Heart left ventricle (tissue), 16 donors: ENCODE measurements around the gene SHFL. TPM values are rescaled to one million over a fixed set of nuclear protein-coding genes. Genes with fewer than 3 reads are reported as not detected.
A peak's percentile ranks its signal among the peaks of the same experiment; 100 is the strongest.

ENCODE experiments used
- ATAC-seq, 4 donors: fragments of 200-7000 bp; cut with Tn5 transposase; one replicate each; pipeline ENCODE4 v1.9.1; 2020 to 2022; ENCODE audit warnings: moderate library complexity in 4 of 4, mild to moderate bottlenecking in 3 of 4, moderate number of reproducible peaks in 1 of 4
- DNase-seq, 5 donors: peaks; one replicate each; pipeline ENCODE4 v3.0.0-alpha.2; 2020
- H3K27ac ChIP-seq, 12 donors: fragments of 200-600 bp; sonication (generic) in 4 of 12; one replicate each; pipeline versions ENCODE4 v1.5.0 to v1.8.0; 2016 to 2022; ENCODE audit warnings: mild to moderate bottlenecking in 2 of 12
- H3K27me3 ChIP-seq, 9 donors: fragments of 200-600 bp; sonication (generic) in 2 of 9; one replicate each; pipeline versions ENCODE4 v1.5.1 to v1.8.0; 2016 to 2022; ENCODE audit warnings: mild to moderate bottlenecking in 3 of 9
- H3K36me3 ChIP-seq, 9 donors: fragments of 200-600 bp; sonication (generic) in 2 of 9; one replicate each; pipeline versions ENCODE4 v1.5.0 to v1.8.0; 2018 to 2022; ENCODE audit warnings: mild to moderate bottlenecking in 2 of 9
- H3K4me1 ChIP-seq, 12 donors: fragments of 200-600 bp; sonication (generic) in 4 of 12; one replicate each; pipeline versions ENCODE4 v1.5.0 to v1.8.0; 2016 to 2022; ENCODE audit warnings: mild to moderate bottlenecking in 3 of 12
- H3K4me3 ChIP-seq, 12 donors: fragments of 200-600 bp; sonication (generic) in 4 of 12; one replicate each; pipeline versions ENCODE4 v1.5.0 to v1.8.0; 2017 to 2022; ENCODE audit warnings: mild to moderate bottlenecking in 9 of 12, moderate library complexity in 4 of 12
- H3K9me3 ChIP-seq, 12 donors: fragments of 200-600 bp; sonication (generic) in 4 of 12; one replicate each; pipeline versions ENCODE4 v1.5.0 to v1.8.0; 2016 to 2022; ENCODE audit warnings: mild to moderate bottlenecking in 1 of 12
- CTCF ChIP-seq, 12 donors: fragments of 200-600 bp; sonication (generic) in 4 of 12; IDR thresholded peaks; one replicate each; pipeline versions ENCODE4 v1.5.0 to v1.8.0; 2018 to 2022; ENCODE audit warnings: antibody characterized with exemption in 12 of 12, mild to moderate bottlenecking in 5 of 12
- POLR2A ChIP-seq, 2 donors: fragments of 450-650 bp; IDR thresholded peaks; one replicate each; pipeline ENCODE4 v1.6.1; 2017; ENCODE audit warnings: antibody characterized with exemption in 2 of 2, mild to moderate bottlenecking in 2 of 2, moderate library complexity in 2 of 2
- WGBS, 4 donors: extraction: QIAGEN DNeasy Blood & Tissue Kit in 2 of 4; methylation state at CpG; one replicate each; pipeline versions ENCODE4 v1.1.5 to v1.1.7; 2013 to 2018; 5-methylcytosine and 5-hydroxymethylcytosine counted together
- intact Hi-C, 10 donors: fragments of 100-400 bp; cut with DNase I; formaldehyde crosslinking; loops; one replicate each; pipeline versions ENCODE4 v1.11.1 to v1.14.2; 2022
- polyA plus RNA-seq, 2 donors: library from polyadenylated mRNA; stranded (reverse); fragments of 200-250 nt; gene quantifications; one replicate each; pipeline ENCODE4 v1.2.3, GENCODE V29; 2013
- total RNA-seq, 9 donors: library from RNA; depleted of rRNA in 2 of 9; stranded (reverse); fragments of >200 nt in 2 of 9; fragmentation: NEBNext Ultra II Directional in 3 of 9; extraction: Animal tissue kit (Norgen Biotek cat#: 25700) in 3 of 9; gene quantifications; one replicate each; pipeline versions ENCODE4 v1.1.0 to v1.2.4, GENCODE V29; 2016 to 2023
- donor health status: ischemic (EF 13 %, LVEDD 7.1; RV severe dilation, severe dysfunction).
- donor health status: healthy with polysubstance abuse.
- donor health status: DM: no; HTN: yes; CAD: no.
- donor health status: DM: no; HTN: no; CAD: no.
- donor health status: ischemic (EF 25% LVEDD 6.9; RV normal size, moderate dysfunction).
- donor health status: ischemic (EF 25% LVEDD 5.7; RV mildly dilated, moderate dysfunction).
- donor health status: healthy.
- donor health status: DM: yes; HTN: yes; CAD: no.
- donor health status: ischemic (EF 35%, LVEDD 5.7; RV mildly dilated, moderate dysfunction).
- donor health status: nonischemic (EF 11% LVEDD 7.7; RV severe dilation, severe dysfunction).
- donor health status: DM: yes; HTN: yes; CAD: no.
- donor health status: PGD.
- donor health status: ischemic (EF 29% LVEDD 5.4; RV normal size, mild dysfunction).
- donor health status: nonischemic (EF 23%, LVEDD 6.1; RV moderate dilation, normal function).

SHFL gene
- total and polyA plus RNA-seq, 11 donors, result 6.3 to 29.0 (median 8.7) TPM

- peaks cover 0 to 50% (median 13%) of the 10 kb centered on the region in 12 donors for H3K4me1 ChIP-seq
- ATAC-seq (no peak), DNase-seq (peak in 1 of 5 donors; percentile 14)
- no peaks in the 10 kb centered on the region for H3K9me3 ChIP-seq
- WGBS, 4 donors, result 67 to 79% (median 76%) methylated on average over 7 of the region's 7 CpGs
- H3K27ac ChIP-seq, result peak overlapping the region in 1 of 12 donors; percentile 79
- no peak overlapping the region for H3K4me3 ChIP-seq
- no peaks in the 10 kb centered on the region for H3K27me3 ChIP-seq
- peaks cover 0 to 9% (median 5%) of the 10 kb centered on the region in 9 donors for H3K36me3 ChIP-seq
- intact Hi-C loops, result no loop called here
- TF ChIP-seq POLR2A (IDR thresholded peaks at IDR 0.05), result no peak
- TF ChIP-seq CTCF (IDR thresholded peaks at IDR 0.05), result no peak
Observed at GRCh38 chr19:10102787-10103236, 16.7 kb downstream of the SHFL start.

- no peak for ATAC-seq
- no peak for DNase-seq
- Histone ChIP-seq H3K36me3 (peaks cover 2 to 22% (median 18%) of the 10 kb centered on the region in 9 donors), H3K4me3 (no peak overlapping the region), H3K9me3 (no peaks in the 10 kb centered on the region), H3K27ac (no peak overlapping the region), H3K4me1 (peaks cover 0 to 50% (median 13%) of the 10 kb centered on the region in 12 donors), H3K27me3 (no peaks in the 10 kb centered on the region)
- intact Hi-C loops, result no loop called here
- no peak for TF ChIP-seq POLR2A (IDR thresholded peaks at IDR 0.05)
- no peak for TF ChIP-seq CTCF (IDR thresholded peaks at IDR 0.05)
Observed at GRCh38 chr19:10104130-10104513, 18.0 kb downstream of the SHFL start.

GRCh38 chr19:10104665-10105508 is 18.8 kb downstream of the SHFL start:
- intact Hi-C loops, result loop anchor here in 1 of 10 donors (5.0 kb wide), 2 partner anchors 147 to 592 kb away; partner anchors contain the start of gene MRPL4
- TF ChIP-seq CTCF (IDR thresholded peaks at IDR 0.05) (no peak), POLR2A (IDR thresholded peaks at IDR 0.05) (no peak)

GRCh38 chr19:10105509-10106099 is 19.5 kb downstream of the SHFL start:
- Histone ChIP-seq H3K4me3 (peak overlapping the region in 9 of 12 donors; percentile 79 to 96 (median 87)), H3K27ac (peak overlapping the region in 7 of 12 donors; percentile 17 to 94 (median 78)), H3K27me3 (no peaks in the 10 kb centered on the region), H3K9me3 (no peaks in the 10 kb centered on the region), H3K36me3 (peaks cover 7 to 37% (median 33%) of the 10 kb centered on the region in 9 donors), H3K4me1 (peaks cover 0 to 51% (median 13%) of the 10 kb centered on the region in 12 donors)
- TF ChIP-seq POLR2A (IDR thresholded peaks at IDR 0.05) (no peak), CTCF (IDR thresholded peaks at IDR 0.05) (no peak)
- no peak for DNase-seq
- intact Hi-C loops, result loop anchor here in 3 of 10 donors (1.0 to 5.0 kb wide), 4 partner anchors 14 to 592 kb away; partner anchors contain the start of genes EIF3G (in 1 of the 3) and MRPL4 (in 1 of the 3)
- ATAC-seq, result peak in 1 of 4 donors; percentile 2
- WGBS, 4 donors, result 45 to 49% (median 47%) methylated on average over 16 of the region's 16 CpGs

More at GRCh38 chr19:10104665-10105508, 18.8 kb downstream of the SHFL start:
- WGBS, 4 donors, result 43 to 53% (median 49%) methylated on average over 9 to 15 of the region's 15 CpGs
- Histone ChIP-seq H3K4me1 (peaks cover 0 to 50% (median 13%) of the 10 kb centered on the region in 12 donors), H3K4me3 (no peak overlapping the region), H3K27me3 (no peaks in the 10 kb centered on the region), H3K9me3 (no peaks in the 10 kb centered on the region), H3K36me3 (peaks cover 5 to 30% (median 26%) of the 10 kb centered on the region in 9 donors), H3K27ac (peak overlapping the region in 2 of 12 donors; percentile 50 to 87)
- ATAC-seq (no peak), DNase-seq (no peak)
